IPS-18a (cell line): Measurements from ENCODE around the gene CD163.
"Not testable (repeated sequence)": the region's sequence is repeated elsewhere in the genome, so short reads cannot be mapped to it uniquely, and the experiment has no call there.

Source experiments
- H3K27ac ChIP-seq: one replicate; pipeline ENCODE4 v1.5.1; 2013; ENCODE audit warnings: low read length
- H3K27me3 ChIP-seq: one replicate; pipeline ENCODE4 v1.6.1; 2013; ENCODE audit warnings: mild to moderate bottlenecking, low read length; ENCODE audit not compliant: control insufficient read depth, insufficient read depth
- H3K36me3 ChIP-seq: one replicate; pipeline ENCODE4 v1.6.1; 2013; ENCODE audit warnings: low read depth, low read length; ENCODE audit not compliant: control insufficient read depth
- H3K4me1 ChIP-seq: one replicate; pipeline ENCODE4 v1.6.1; 2013; ENCODE audit warnings: low read depth, low read length; ENCODE audit not compliant: control insufficient read depth
- H3K4me3 ChIP-seq: one replicate; pipeline ENCODE4 v1.5.1; 2013; ENCODE audit warnings: low read length
- H3K9ac ChIP-seq: one replicate; pipeline ENCODE4 v1.6.1; 2013; ENCODE audit warnings: mild to moderate bottlenecking, low read length, moderate library complexity
- H3K9me3 ChIP-seq: one replicate; pipeline ENCODE4 v1.6.1; 2013; ENCODE audit warnings: low read depth, low read length; ENCODE audit not compliant: control insufficient read depth

CD163 gene

DNA sequence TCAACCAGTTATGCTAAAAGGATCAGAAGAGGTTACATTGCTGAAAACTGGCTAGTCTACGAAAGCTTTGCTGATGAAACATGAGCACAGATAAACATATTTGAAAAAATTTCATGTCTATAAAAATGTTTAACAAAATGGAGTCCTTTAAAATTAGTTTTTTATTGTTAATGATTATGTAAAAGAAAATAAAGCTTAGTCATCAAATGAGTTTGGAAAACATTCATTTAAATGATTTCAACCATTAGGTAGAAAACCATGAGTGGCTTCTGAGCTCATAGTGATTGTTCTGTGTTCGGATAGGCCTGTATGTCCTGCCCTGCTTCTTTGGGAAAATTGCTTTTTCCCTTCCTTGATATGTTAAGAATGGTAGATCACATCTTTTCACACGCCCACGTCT is 59.0 kb downstream of the CD163 start:
- no peaks in the 10 kb centered on the region for H3K4me1 ChIP-seq
- no peaks in the 10 kb centered on the region for H3K9me3 ChIP-seq
- no peaks in the 10 kb centered on the region for H3K27me3 ChIP-seq
- H3K9ac ChIP-seq: no peak overlapping the region
- H3K27ac ChIP-seq: no peak overlapping the region
- H3K4me3 ChIP-seq: no peak overlapping the region
- no peaks in the 10 kb centered on the region for H3K36me3 ChIP-seq

DNA sequence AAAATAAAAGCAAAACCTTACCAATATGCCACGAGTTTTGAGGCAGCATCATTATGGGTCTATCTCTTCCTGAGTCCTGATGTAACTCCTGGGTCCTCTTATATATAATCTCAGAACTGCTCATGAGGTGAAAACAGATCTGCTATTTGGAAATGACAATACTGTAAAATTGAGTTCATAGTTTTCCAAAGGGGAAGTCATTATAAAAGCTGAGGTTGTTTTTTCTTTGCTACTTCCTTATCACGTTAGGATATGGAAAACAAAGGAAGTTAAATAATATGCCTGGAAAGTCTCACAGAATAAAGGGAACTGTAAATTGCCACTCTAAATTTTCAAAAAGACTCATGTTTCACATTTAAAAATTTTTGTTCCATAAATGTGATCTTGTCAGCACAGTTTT is 59.5 kb downstream of the CD163 start, which contains the start of gene CD163L1:
TSS of gene CD163L1 (minus strand) at position 78 of the 400 bp plus-strand sequence. CDS start at position 52, 26 bp downstream.
- H3K27me3 ChIP-seq: no peaks in the 10 kb centered on the region
- no peak within 1 kb of the TSS for H3K4me3 ChIP-seq
- no peak within 1 kb of the TSS for H3K9ac ChIP-seq
- no peak within 1 kb of the TSS for H3K27ac ChIP-seq
- no peaks in the 10 kb centered on the region for H3K9me3 ChIP-seq
- H3K4me1 ChIP-seq: no peaks in the 10 kb centered on the region
- H3K36me3 ChIP-seq: no peaks in the 10 kb centered on the region

DNA sequence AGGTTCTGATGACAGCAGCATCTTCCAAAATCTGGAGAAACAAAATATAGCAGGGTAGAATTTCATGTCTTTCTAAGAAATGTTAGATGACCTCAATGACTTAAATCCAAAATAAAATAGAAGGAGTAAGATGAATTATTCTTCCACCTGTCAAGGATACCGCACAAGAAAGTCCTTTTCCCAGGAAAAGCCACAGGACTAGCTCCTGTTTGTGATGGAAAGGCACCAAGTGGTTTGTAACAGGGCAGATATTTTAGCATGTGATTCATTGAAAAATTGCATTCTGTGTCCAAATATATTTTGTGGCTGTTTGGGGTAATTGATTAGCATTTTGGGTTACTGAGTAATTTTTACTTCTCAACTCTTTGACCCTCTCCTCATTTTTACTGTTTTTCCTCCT is 62.4 kb downstream of the CD163 start:
- Histone ChIP-seq H3K36me3 (no peaks in the 10 kb centered on the region), H3K9ac (no peak overlapping the region), H3K27me3 (no peaks in the 10 kb centered on the region), H3K27ac (no peak overlapping the region), H3K9me3 (no peaks in the 10 kb centered on the region), H3K4me3 (no peak overlapping the region), H3K4me1 (no peaks in the 10 kb centered on the region)

DNA sequence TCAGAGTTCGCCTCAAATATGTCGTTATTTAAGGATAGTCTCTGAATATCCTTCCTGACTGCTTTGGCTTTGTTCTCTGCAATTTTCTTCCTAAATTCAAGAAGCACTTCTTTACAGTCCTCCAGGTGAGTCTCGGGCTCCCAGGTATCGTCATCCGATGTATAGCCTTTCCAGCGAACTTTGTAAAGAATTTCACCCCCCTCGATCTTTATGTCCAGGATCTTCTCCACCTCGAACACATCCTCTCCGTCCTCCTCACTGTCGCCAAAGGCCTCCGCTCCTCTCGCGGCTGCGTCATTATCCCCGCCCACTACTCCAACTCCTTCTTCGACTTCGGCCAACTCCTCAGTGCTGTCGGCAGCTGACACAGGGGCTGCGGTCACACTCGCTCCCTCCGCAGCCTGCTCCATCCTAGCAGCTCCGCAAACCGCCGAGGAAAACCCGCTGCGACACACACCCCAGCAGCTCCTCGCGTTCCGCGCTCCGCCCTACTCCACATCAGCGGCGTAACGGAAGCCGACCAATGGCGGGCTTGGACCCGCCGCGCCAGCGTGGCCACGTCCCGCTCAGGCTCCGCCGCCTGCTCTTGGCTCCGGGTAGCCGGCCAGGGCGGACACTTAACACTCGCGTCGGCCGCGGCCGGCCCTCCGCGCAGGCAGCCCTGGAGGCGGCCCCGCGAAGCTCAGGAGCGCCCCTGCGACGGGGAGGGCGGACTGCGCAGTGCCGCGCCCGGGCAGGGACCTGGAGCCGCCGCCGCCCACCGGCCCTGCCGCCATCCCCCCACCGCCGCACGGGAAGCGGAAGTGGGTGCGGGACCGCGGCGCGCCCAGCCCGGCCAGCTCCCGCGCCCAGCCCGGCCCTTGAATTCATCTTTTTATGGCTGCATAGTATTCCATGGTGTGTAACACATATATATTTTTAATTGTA is 63.7 kb downstream of the CD163 start:
- Histone ChIP-seq H3K9ac (no peak overlapping the region), H3K27me3 (no peaks in the 10 kb centered on the region), H3K36me3 (no peaks in the 10 kb centered on the region), H3K4me1 (no peaks in the 10 kb centered on the region), H3K4me3 (peak overlapping the region; percentile 53), H3K27ac (no peak overlapping the region), H3K9me3 (no peaks in the 10 kb centered on the region)

DNA sequence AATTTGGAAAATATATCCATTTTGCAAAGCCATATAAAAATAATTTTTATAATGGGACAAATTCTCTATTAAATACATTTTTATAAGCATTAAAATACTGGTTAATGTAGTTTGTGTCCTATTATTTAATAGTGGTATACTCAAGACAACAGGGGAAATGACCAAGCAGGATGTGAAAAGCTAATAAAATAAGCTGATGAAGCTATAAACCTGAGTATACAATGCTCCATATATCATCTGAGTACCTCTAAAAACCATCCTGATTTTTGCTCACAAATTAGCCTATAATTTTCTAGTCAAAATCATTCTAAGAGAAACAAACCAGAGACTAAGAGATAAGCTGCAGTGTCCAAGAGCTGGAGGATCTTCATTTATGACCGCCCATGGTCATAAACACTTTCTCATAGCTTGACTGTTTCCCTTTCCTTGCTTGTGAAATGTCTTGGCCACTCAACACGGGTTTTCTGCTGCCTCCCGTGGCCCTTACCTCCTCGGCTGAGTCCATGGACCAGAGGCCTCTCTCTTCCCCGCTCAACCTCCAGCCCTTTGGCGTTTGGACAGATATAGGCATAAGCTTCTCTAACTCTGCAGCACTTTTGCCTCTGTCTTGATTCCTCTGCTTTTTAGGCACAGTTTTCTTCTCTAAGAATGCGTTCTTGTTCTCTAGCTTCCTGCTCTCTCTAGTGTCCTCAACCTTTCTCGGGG is 65.1 kb downstream of the CD163 start:
- H3K9me3 ChIP-seq, H3K27me3 ChIP-seq, H3K4me3 ChIP-seq, H3K36me3 ChIP-seq, H3K27ac ChIP-seq, H3K4me1 ChIP-seq, H3K9ac ChIP-seq: not testable (repeated sequence)

DNA sequence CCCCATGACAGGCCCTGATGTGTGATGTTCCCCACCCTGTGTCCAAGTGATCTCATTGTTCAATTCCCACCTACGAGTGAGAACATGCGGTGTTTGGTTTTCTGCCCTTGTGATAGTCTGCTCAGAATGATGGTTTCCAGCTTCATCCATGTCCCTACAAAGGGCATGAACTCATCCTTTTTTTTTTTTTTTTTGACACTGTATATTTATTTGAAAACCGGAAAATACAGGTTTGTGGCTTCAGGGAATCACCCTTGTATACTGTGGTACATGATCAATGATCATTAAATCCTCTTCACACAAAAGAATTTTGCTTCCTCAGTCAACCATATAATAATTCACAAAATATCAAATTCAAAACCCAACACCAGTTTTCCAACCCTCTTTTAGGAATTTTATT is 66.1 kb downstream of the CD163 start:
- H3K27me3 ChIP-seq, H3K9me3 ChIP-seq, H3K4me3 ChIP-seq, H3K36me3 ChIP-seq, H3K9ac ChIP-seq, H3K27ac ChIP-seq, H3K4me1 ChIP-seq: not testable (repeated sequence)

DNA sequence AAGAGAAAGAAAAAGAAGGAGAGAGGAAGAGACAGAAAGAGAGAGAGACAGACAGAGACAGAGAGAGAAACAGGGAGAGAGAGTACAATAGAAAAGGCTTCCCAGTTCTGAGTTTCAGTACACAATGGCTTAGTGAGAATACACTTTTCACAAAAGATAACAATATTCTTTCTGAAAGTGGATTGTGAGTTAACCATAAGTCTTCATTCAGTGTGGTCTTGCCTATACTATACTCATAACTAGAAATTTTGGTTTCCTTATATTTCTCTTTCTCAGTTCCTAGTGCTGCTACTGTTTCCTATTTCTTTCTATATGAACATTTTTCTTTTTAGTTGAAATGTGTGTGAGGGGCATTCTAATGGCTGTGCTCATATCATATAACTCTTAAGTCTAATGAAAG is 68.9 kb downstream of the CD163 start:
- Histone ChIP-seq H3K9ac (no peak overlapping the region), H3K27ac (no peak overlapping the region), H3K27me3 (no peaks in the 10 kb centered on the region), H3K9me3 (no peaks in the 10 kb centered on the region), H3K4me1 (peaks cover 6% of the 10 kb centered on the region), H3K36me3 (no peaks in the 10 kb centered on the region), H3K4me3 (no peak overlapping the region)

DNA sequence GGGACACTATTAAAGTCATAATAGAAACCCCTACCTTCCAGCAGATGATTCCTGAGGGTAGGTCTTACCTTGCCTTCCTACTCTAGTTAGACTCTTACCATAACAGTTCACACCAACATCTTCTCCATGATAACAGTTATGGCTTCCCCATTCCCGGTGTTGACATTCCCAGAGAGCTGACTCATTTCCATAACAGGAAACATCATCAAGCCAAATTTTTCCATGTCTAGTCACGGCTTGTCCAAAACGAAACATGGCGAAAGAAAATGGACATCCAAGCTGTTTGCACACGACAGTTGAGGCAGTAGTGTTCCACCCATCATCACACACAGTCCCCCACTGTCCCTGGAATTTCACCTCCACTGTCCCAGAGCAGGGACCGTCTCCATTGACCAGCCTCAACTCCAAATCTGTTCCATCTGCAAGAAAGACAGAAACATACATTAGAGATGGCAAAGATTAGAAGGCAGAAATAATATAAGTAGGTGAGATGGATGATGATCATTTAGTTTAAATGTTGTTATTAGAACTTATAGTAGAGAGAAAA is 70.2 kb downstream of the CD163 start:
- H3K4me3 ChIP-seq: no peak overlapping the region
- peaks cover 6% of the 10 kb centered on the region for H3K4me1 ChIP-seq
- no peak overlapping the region for H3K9ac ChIP-seq
- H3K27ac ChIP-seq: no peak overlapping the region
- no peaks in the 10 kb centered on the region for H3K36me3 ChIP-seq
- no peaks in the 10 kb centered on the region for H3K27me3 ChIP-seq
- H3K9me3 ChIP-seq: no peaks in the 10 kb centered on the region

DNA sequence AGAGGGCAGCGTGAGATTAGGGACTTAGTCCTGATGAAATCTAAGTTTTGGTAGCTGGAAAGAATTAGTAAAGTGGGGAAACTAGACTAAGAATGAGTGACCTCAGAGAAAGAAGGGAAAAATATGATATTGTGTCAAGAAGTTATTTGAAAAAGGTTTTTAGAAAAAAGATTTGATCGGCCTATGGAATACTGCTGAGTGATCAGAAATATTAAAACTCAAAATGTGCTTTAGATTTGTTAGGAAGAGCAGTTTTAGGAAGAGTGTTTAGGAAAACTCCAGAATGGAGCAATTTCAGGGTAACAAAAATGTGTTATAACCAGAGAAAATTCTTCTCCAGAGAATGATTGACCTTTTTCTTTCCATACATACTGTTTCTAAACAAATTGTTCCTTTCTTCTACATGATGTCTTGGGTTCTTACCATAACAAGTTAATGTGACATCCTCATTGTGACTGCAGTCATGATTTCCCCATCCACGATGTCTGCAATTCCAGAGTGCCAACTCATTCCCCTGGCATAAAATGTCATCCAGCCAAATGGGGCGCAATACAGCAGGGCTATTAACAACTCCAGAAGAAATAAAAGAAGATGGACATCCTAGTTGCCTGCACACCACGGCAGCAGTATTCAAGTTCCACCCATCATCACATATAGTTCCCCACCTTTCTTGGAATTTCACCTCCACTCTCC is 71.4 kb downstream of the CD163 start:
- peaks cover 6% of the 10 kb centered on the region for H3K4me1 ChIP-seq
- H3K27me3 ChIP-seq: no peaks in the 10 kb centered on the region
- H3K9ac ChIP-seq: no peak overlapping the region
- no peaks in the 10 kb centered on the region for H3K9me3 ChIP-seq
- no peaks in the 10 kb centered on the region for H3K36me3 ChIP-seq
- H3K4me3 ChIP-seq: no peak overlapping the region
- no peak overlapping the region for H3K27ac ChIP-seq
